Hepatocyte (in vitro differentiated cells): ENCODE measurements around the gene MTF1.
"Not testable (repeated sequence)": the region's sequence is repeated elsewhere in the genome, so short reads cannot be mapped to it uniquely, and the experiment has no call there.

Source experiments
- EZH2 ChIP-seq: fragments of 200-600 bp; sonication (generic); IDR thresholded peaks from 2 replicates; pipeline ENCODE4 v1.6.1; 2016; ENCODE audit warnings: antibody characterized with exemption, mild to moderate bottlenecking, borderline replicate concordance
- EZH2phosphoT487 ChIP-seq: fragments of 200-600 bp; sonication (generic); IDR thresholded peaks from one replicate; pipeline ENCODE4 v1.6.1; 2018; ENCODE audit warnings: antibody characterized with exemption, mild to moderate bottlenecking, low read depth, moderate library complexity; ENCODE audit not compliant: unreplicated experiment, severe bottlenecking
- TF ChIP-seq, protein P1 (sequence below): fragments of 200-600 bp; sonication (generic); IDR thresholded peaks from 2 replicates; pipeline ENCODE4 v1.5.1; 2016; ENCODE audit warnings: antibody characterized with exemption, mild to moderate bottlenecking; ENCODE audit not compliant: poor library complexity

DNA sequence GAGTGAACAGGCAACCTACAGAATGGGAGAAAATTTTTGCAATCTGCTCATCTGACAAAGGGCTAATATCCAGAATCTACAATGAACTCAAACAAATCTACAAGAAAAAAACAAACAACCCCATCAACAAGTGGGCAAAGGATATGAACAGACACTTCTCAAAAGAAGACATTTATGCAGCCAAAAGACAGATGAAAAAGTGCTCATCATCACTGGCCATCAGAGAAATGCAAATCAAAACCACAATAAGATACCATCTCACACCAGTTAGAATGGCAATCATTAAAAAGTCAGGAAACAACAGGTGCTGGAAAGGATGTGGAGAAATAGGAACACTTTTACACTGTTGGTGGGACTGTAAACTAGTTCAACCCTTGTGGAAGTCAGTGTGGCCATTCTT, 88.0 kb downstream of the MTF1 start:
- not testable (repeated sequence) for TF ChIP-seq EZH2, EZH2phosphoT487
- TF ChIP-seq, protein P1, sequence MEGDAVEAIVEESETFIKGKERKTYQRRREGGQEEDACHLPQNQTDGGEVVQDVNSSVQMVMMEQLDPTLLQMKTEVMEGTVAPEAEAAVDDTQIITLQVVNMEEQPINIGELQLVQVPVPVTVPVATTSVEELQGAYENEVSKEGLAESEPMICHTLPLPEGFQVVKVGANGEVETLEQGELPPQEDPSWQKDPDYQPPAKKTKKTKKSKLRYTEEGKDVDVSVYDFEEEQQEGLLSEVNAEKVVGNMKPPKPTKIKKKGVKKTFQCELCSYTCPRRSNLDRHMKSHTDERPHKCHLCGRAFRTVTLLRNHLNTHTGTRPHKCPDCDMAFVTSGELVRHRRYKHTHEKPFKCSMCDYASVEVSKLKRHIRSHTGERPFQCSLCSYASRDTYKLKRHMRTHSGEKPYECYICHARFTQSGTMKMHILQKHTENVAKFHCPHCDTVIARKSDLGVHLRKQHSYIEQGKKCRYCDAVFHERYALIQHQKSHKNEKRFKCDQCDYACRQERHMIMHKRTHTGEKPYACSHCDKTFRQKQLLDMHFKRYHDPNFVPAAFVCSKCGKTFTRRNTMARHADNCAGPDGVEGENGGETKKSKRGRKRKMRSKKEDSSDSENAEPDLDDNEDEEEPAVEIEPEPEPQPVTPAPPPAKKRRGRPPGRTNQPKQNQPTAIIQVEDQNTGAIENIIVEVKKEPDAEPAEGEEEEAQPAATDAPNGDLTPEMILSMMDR = not testable (repeated sequence)
